A549 (cell line): ENCODE measurements around the gene GPANK1. TPM values are rescaled to one million over a fixed set of nuclear protein-coding genes. Genes with fewer than 3 reads are reported as not detected.
A peak's percentile ranks its signal among the peaks of the same experiment; 100 is the strongest.

ENCODE experiments used
- ATAC-seq, 2 experiments: fragments of 200-7000 bp in 1 of 2; fragments of >200 bp in 1 of 2; cut with Nextera tagmentation in 1 of 2; cut with Tn5 transposase in 1 of 2; 3 replicates each; pipeline versions ENCODE4 v1.8.0 to v1.9.1; 2018 to 2020; ENCODE audit warnings: mild to moderate bottlenecking in 1 of 2, moderate library complexity in 1 of 2
- CTCF ChIA-PET: fragments of 300-600 bp; sonication (Branson Sonifier 250); formaldehyde crosslinking; extraction: SDS; loops from one replicate; lab custom pipeline; 2021; ENCODE audit warnings: antibody characterized with exemption, inconsistent platforms; lab: Yijun Ruan, JAX
- POLR2A ChIA-PET: fragments of 350-600 bp; formaldehyde crosslinking; extraction: SDS; loops from one replicate; lab custom pipeline; 2021; ENCODE audit warnings: antibody characterized with exemption, inconsistent platforms; lab: Yijun Ruan, JAX
- DNase-seq, 2 experiments: peaks; one replicate each; pipeline versions ENCODE4 v3.0.0 to v3.0.0-alpha.2; 2011 to 2016; ENCODE audit warnings: low read depth in 1 of 2, low spot score in 1 of 2
- FAIRE-seq: peaks from 2 replicates; lab custom pipeline; 2011; peaks lifted over from hg19 to GRCh38; lab: Jason Lieb, UNC
- H3K27ac ChIP-seq, 2 experiments: fragments of >200 bp; sonication (Bioruptor Twin); formaldehyde crosslinking; 3 replicates each; pipeline ENCODE4 v1.5.1; 2016 to 2017
- H3K4me1 ChIP-seq: fragments of >200 bp; sonication (Bioruptor Twin); formaldehyde crosslinking; 3 replicates; pipeline ENCODE4 v1.6.1; 2016
- H3K4me2 ChIP-seq: fragments of >200 bp; sonication (Bioruptor Twin); formaldehyde crosslinking; 3 replicates; pipeline ENCODE4 v1.6.1; 2016
- H3K4me3 ChIP-seq: fragments of >200 bp; sonication (Bioruptor Twin); formaldehyde crosslinking; 3 replicates; pipeline ENCODE4 v1.5.1; 2016
- H3K9me3 ChIP-seq: fragments of >200 bp; sonication (Bioruptor Twin); formaldehyde crosslinking; 3 replicates; pipeline ENCODE4 v1.6.1; 2016
- BHLHE40 ChIP-seq: IDR thresholded peaks from 2 replicates; pipeline ENCODE4 v1.6.1; 2012; ENCODE audit warnings: low read depth, low read length, inconsistent platforms
- CBX2 ChIP-seq: fragments of 200-600 bp; sonication (generic); IDR thresholded peaks from 2 replicates; pipeline ENCODE4 v1.6.1; 2016; ENCODE audit warnings: low read depth, mild to moderate bottlenecking, borderline replicate concordance
- CBX8 ChIP-seq: fragments of 200-600 bp; sonication (generic); IDR thresholded peaks from 2 replicates; pipeline ENCODE4 v1.6.1; 2016
- CEBPB ChIP-seq, 2 experiments: fragments of >200 bp in 1 of 2; sonication (Bioruptor Twin) in 1 of 2; formaldehyde crosslinking in 1 of 2; IDR thresholded peaks; 2 replicates each; pipeline ENCODE4 v1.6.1; 2012 to 2016
- CHD4 ChIP-seq: fragments of 200-600 bp; sonication (generic); IDR thresholded peaks from 2 replicates; pipeline ENCODE4 v1.6.1; 2016; ENCODE audit warnings: antibody characterized with exemption, mild to moderate bottlenecking, borderline replicate concordance
- EHF ChIP-seq: fragments of 250-450 bp; sonication (Bioruptor Pico); IDR thresholded peaks from 2 replicates; pipeline ENCODE4 v1.5.0; 2020; ENCODE audit warnings: mild to moderate bottlenecking
- EHMT2 ChIP-seq: fragments of 200-600 bp; sonication (generic); IDR thresholded peaks from 2 replicates; pipeline ENCODE4 v1.6.1; 2016; ENCODE audit warnings: antibody characterized with exemption, low read depth, mild to moderate bottlenecking, moderate library complexity
- EP300 ChIP-seq, 2 experiments: fragments of >200 bp; sonication (Bioruptor Twin); formaldehyde crosslinking; IDR thresholded peaks; 2 replicates in 1 of 2; 3 replicates in 1 of 2; pipeline ENCODE4 v1.6.1; 2016 to 2017
- FOXS1 ChIP-seq: fragments of 250-450 bp; sonication (Bioruptor Pico); IDR thresholded peaks from 2 replicates; pipeline ENCODE4 v1.5.0; 2020; ENCODE audit warnings: mild to moderate bottlenecking, moderate library complexity
- HOXB13 ChIP-seq: fragments of 250-450 bp; sonication (Bioruptor Pico); IDR thresholded peaks from 2 replicates; pipeline ENCODE4 v1.5.0; 2020; ENCODE audit warnings: low read depth, mild to moderate bottlenecking, moderate library complexity
- HOXB5 ChIP-seq: fragments of 250-450 bp; sonication (Bioruptor Pico); IDR thresholded peaks from 2 replicates; pipeline ENCODE4 v1.5.0; 2020; ENCODE audit warnings: mild to moderate bottlenecking, moderate library complexity
- JUN ChIP-seq, 2 experiments: fragments of >200 bp; sonication (Bioruptor Twin); formaldehyde crosslinking; IDR thresholded peaks; 2 replicates in 1 of 2; 3 replicates in 1 of 2; pipeline ENCODE4 v1.6.1; 2016 to 2017
- JUNB ChIP-seq: fragments of >200 bp; sonication (Bioruptor Twin); formaldehyde crosslinking; IDR thresholded peaks from 2 replicates; pipeline ENCODE4 v1.6.1; 2016
- MAFK ChIP-seq: fragments of 450-650 bp; IDR thresholded peaks from 2 replicates; pipeline ENCODE4 v1.6.1; 2014; ENCODE audit not compliant: partially characterized antibody
- MYC ChIP-seq: IDR thresholded peaks from 2 replicates; pipeline ENCODE4 v1.6.1; 2012; ENCODE audit warnings: mild to moderate bottlenecking, inconsistent platforms, low read length, improper control_type of control experiment, borderline replicate concordance
- NFE2L2 ChIP-seq: fragments of 150-350 bp; conservative IDR thresholded peaks from 2 replicates; pipeline ENCODE4 v1.6.1; 2014; ENCODE audit warnings: low read length
- NPAS2 ChIP-seq: fragments of 250-450 bp; sonication (Bioruptor Pico); IDR thresholded peaks from 2 replicates; pipeline ENCODE4 v1.8.0; 2022; ENCODE audit warnings: mild to moderate bottlenecking, moderate library complexity, borderline replicate concordance
- PHF8 ChIP-seq: fragments of 200-600 bp; sonication (generic); IDR thresholded peaks from 2 replicates; pipeline ENCODE4 v1.6.1; 2016; ENCODE audit warnings: low read depth, mild to moderate bottlenecking, antibody characterized with exemption, moderate library complexity, borderline replicate concordance
- POLR2A ChIP-seq: IDR thresholded peaks from 2 replicates; pipeline ENCODE4 v1.6.1; 2012; ENCODE audit warnings: mild to moderate bottlenecking, low read length
- POLR2AphosphoS2 ChIP-seq: conservative IDR thresholded peaks from 2 replicates; pipeline ENCODE4 v1.6.1; 2012; ENCODE audit warnings: low read length, improper control_type of control experiment, inconsistent platforms
- RAD21 ChIP-seq, 2 experiments: fragments of >200 bp in 1 of 2; sonication (Bioruptor Twin) in 1 of 2; formaldehyde crosslinking in 1 of 2; IDR thresholded peaks in 1 of 2; conservative IDR thresholded peaks in 1 of 2; 2 replicates in 1 of 2; 3 replicates in 1 of 2; pipeline ENCODE4 v1.6.1; 2012 to 2018; ENCODE audit warnings: inconsistent platforms in 1 of 2
- RARB ChIP-seq: fragments of 250-450 bp; sonication (Bioruptor Pico); IDR thresholded peaks from 2 replicates; pipeline ENCODE4 v1.8.0; 2021; ENCODE audit warnings: mild to moderate bottlenecking, moderate library complexity
- RCOR1 ChIP-seq: fragments of 150-350 bp; IDR thresholded peaks from 2 replicates; pipeline ENCODE4 v1.6.1; 2014; ENCODE audit warnings: antibody characterized with exemption, low read length, low read depth
- RFX5 ChIP-seq: fragments of 450-650 bp; IDR thresholded peaks from 2 replicates; pipeline ENCODE4 v1.7.1; 2014; ENCODE audit warnings: antibody characterized with exemption, mild to moderate bottlenecking, moderate library complexity
- RNF2 ChIP-seq: fragments of 200-600 bp; sonication (generic); IDR thresholded peaks from 2 replicates; pipeline ENCODE4 v1.6.1; 2016; ENCODE audit warnings: low read depth, mild to moderate bottlenecking, antibody characterized with exemption, moderate library complexity, borderline replicate concordance
- SREBF2 ChIP-seq: fragments of 450-650 bp; IDR thresholded peaks from 2 replicates; pipeline ENCODE4 v1.6.1; 2014; ENCODE audit warnings: mild to moderate bottlenecking, moderate library complexity
- TP53 ChIP-seq: fragments of 250-450 bp; sonication (Bioruptor Pico); IDR thresholded peaks from 2 replicates; pipeline ENCODE4 v1.5.0; 2021; ENCODE audit warnings: mild to moderate bottlenecking, moderate library complexity
- ZC3H11A ChIP-seq: fragments of 450-650 bp; IDR thresholded peaks from 2 replicates; pipeline ENCODE4 v1.6.1; 2014; ENCODE audit warnings: antibody characterized with exemption, mild to moderate bottlenecking
- ZFP36 ChIP-seq: fragments of 450-650 bp; IDR thresholded peaks from 2 replicates; pipeline ENCODE4 v1.6.1; 2014; ENCODE audit warnings: borderline replicate concordance; ENCODE audit not compliant: partially characterized antibody
- ZNF302 ChIP-seq: fragments of 250-450 bp; sonication (Bioruptor Pico); IDR thresholded peaks from 2 replicates; pipeline ENCODE4 v1.9.0; 2021; ENCODE audit warnings: inconsistent platforms, mild to moderate bottlenecking, moderate library complexity
- WGBS: methylation state at CpG from one replicate; pipeline ENCODE4 v1.1.6; 2017; ENCODE audit errors: missing lambda C conversion rate; 5-methylcytosine and 5-hydroxymethylcytosine counted together
- polyA minus RNA-seq: library from RNA; depleted of rRNA, polyadenylated mRNA; stranded (reverse); fragments of >200 nt; gene quantifications from 2 replicates; pipeline ENCODE4 v1.2.3, GENCODE V29; 2011; rRNA and poly(A)+ RNA removed
- polyA plus RNA-seq, 4 experiments: library from polyadenylated mRNA; depleted of rRNA in 3 of 4; stranded (reverse); fragments of >200 nt; fragmentation: RNase III in 1 of 4; extraction: RNeasy Plus Mini Kit Qiagen cat#74134 plus additional on column Dnase treatment in 1 of 4; gene quantifications; 2 replicates in 3 of 4; 3 replicates in 1 of 4; pipeline ENCODE4 v1.2.3, GENCODE V29; 2011 to 2017
- TF ChIP-seq, protein P1 (sequence below): fragments of 250-450 bp; sonication (Bioruptor Pico); IDR thresholded peaks from 2 replicates; pipeline ENCODE4 v1.5.0; 2021; ENCODE audit warnings: mild to moderate bottlenecking, moderate library complexity, borderline replicate concordance
- TF ChIP-seq, protein P2 (sequence below): fragments of 450-650 bp; IDR thresholded peaks from 2 replicates; pipeline ENCODE4 v1.6.1; 2014; ENCODE audit warnings: antibody characterized with exemption
- TF ChIP-seq, protein P3 (sequence below): IDR thresholded peaks from 2 replicates; pipeline ENCODE4 v1.6.1; 2012
- TF ChIP-seq, protein P4 (sequence below): IDR thresholded peaks from 2 replicates; pipeline ENCODE4 v1.6.1; 2012; ENCODE audit warnings: low read depth, borderline replicate concordance
- TF ChIP-seq, protein P5 (sequence below): fragments of >200 bp; sonication (Bioruptor Twin); formaldehyde crosslinking; IDR thresholded peaks from 3 replicates; pipeline ENCODE4 v1.5.1; 2016

Gene GPANK1
- polyA plus RNA-seq (2011; rRNA removed): 10.0 and 11.0 TPM in 2 replicates
- polyA plus RNA-seq (2012; cell fraction: cytosol; rRNA removed): 7.2 TPM in 2 replicates
- polyA plus RNA-seq (2012; cell fraction: nucleus; rRNA removed): 7.1 and 7.4 TPM in 2 replicates
- polyA plus RNA-seq (2017; fragmentation: RNase III; extraction: RNeasy Plus Mini Kit Qiagen cat#74134 plus additional on column Dnase treatment): 9.7 to 11.7 TPM (median 11.0 TPM) in 3 replicates
- polyA minus RNA-seq: 4.6 and 5.8 TPM in 2 replicates

DNA sequence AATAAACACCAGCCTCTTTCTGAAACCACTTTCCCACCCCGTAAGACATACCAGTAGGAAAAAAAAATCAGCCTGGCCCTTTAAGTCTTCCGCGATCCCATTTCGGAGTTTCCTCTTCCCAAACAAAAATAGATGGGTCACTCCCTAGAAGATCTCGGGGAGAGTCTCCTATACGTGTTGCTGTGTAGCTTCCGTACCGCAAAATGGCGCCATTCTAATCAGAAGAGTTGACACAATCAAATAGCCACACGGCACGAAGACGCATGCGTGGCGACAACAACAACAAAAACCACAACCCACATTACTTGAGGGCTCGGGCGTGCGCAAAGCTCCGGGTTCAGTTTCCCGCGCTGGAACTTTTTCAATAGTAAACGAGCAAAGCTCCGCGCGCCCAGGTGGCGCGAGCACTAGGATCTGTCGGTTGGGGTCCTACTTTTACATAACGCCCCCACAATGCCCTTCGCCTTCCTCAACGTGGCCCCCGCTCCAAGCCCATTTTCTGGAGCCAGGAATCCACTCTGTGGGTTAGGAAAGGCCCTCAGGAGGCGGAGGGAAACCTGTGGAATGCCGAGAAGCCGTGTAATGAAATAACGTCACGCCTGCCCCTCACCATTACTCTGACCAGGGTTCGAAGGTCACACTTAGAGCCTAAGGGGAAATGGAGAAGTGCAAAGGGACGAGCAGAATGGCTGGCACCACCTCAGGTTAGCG lies at the start of gene GPANK1:
TSS of gene GPANK1 (minus strand) at position 208 of the 711 bp plus-strand sequence. CDS start 519 bp downstream, outside the sequence.
- H3K4me3 ChIP-seq: peak within 1 kb of the TSS; percentile 83
- WGBS: 2% methylated on average over 27 of the region's 39 CpGs
- DNase-seq (peak; percentile 69 to 94), ATAC-seq (peak; percentile 65 to 70), FAIRE-seq (no peak)
- H3K4me2 ChIP-seq: peak within 1 kb of the TSS; percentile 94
- ChIA-PET CTCF (interaction anchor here (1.6 kb wide), 1 partner anchor 166 kb away, joined by 4 read pairs; no protein-coding TSS in a partner anchor), POLR2A (interaction anchor here (0.5 to 2.5 kb wide), 7 partner anchors 11 to 230 kb away, joined by 3 to 14 read pairs (median 6); partner anchors contain the start of genes BAG6, HSPA1A, HSPA1B and HSPA1L)
- H3K4me1 ChIP-seq: peaks cover 24% of the 10 kb centered on the region
- peak within 1 kb of the TSS; percentile 90 to 97 for H3K27ac ChIP-seq
- no peaks in the 10 kb centered on the region for H3K9me3 ChIP-seq
- TF ChIP-seq JUN (IDR thresholded peaks at IDR 0.05): 0 out of 5 replicates have a peak, but pooled peaks of 1 of the 2 experiments have one; percentile 8
- TF ChIP-seq HOXB13: no peak
- no peak for TF ChIP-seq NPAS2 (CRISPR knock-in tag)
- no peak for TF ChIP-seq TP53
- no peak for TF ChIP-seq EHF (CRISPR knock-in tag)
- TF ChIP-seq RAD21 (conservative IDR thresholded peaks at IDR 0.05 in 1 of 2, IDR thresholded peaks at IDR 0.05 in 1 of 2): no peak
- TF ChIP-seq POLR2A: no peak
- TF ChIP-seq FOXS1: no peak
- TF ChIP-seq, protein P1, sequence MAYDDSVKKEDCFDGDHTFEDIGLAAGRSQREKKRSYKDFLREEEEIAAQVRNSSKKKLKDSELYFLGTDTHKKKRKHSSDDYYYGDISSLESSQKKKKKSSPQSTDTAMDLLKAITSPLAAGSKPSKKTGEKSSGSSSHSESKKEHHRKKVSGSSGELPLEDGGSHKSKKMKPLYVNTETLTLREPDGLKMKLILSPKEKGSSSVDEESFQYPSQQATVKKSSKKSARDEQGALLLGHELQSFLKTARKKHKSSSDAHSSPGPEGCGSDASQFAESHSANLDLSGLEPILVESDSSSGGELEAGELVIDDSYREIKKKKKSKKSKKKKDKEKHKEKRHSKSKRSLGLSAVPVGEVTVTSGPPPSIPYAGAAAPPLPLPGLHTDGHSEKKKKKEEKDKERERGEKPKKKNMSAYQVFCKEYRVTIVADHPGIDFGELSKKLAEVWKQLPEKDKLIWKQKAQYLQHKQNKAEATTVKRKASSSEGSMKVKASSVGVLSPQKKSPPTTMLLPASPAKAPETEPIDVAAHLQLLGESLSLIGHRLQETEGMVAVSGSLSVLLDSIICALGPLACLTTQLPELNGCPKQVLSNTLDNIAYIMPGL (CRISPR knock-in tag): no peak
- TF ChIP-seq ZNF302: no peak
- TF ChIP-seq EHMT2: no peak
- no peak for TF ChIP-seq NFE2L2
- no peak for TF ChIP-seq ZFP36
- TF ChIP-seq CBX2: no peak
- no peak for TF ChIP-seq RARB (CRISPR knock-in tag)
- no peak for TF ChIP-seq MAFK
- no peak for TF ChIP-seq EP300 (IDR thresholded peaks at IDR 0.05)
- no peak for TF ChIP-seq JUNB
- TF ChIP-seq CEBPB (IDR thresholded peaks at IDR 0.05): 0 out of 4 replicates have a peak, but pooled peaks of 1 of the 2 experiments have one; percentile 4
- no peak for TF ChIP-seq MYC
- TF ChIP-seq, protein P2, sequence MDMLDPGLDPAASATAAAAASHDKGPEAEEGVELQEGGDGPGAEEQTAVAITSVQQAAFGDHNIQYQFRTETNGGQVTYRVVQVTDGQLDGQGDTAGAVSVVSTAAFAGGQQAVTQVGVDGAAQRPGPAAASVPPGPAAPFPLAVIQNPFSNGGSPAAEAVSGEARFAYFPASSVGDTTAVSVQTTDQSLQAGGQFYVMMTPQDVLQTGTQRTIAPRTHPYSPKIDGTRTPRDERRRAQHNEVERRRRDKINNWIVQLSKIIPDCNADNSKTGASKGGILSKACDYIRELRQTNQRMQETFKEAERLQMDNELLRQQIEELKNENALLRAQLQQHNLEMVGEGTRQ: no peak
- TF ChIP-seq RFX5: no peak
- no peak for TF ChIP-seq CHD4
- TF ChIP-seq BHLHE40: no peak
- no peak for TF ChIP-seq RNF2
- TF ChIP-seq SREBF2: no peak
- TF ChIP-seq HOXB5 (CRISPR knock-in tag): no peak
- TF ChIP-seq POLR2AphosphoS2: no peak
- no peak for TF ChIP-seq CBX8
- TF ChIP-seq, protein P3, sequence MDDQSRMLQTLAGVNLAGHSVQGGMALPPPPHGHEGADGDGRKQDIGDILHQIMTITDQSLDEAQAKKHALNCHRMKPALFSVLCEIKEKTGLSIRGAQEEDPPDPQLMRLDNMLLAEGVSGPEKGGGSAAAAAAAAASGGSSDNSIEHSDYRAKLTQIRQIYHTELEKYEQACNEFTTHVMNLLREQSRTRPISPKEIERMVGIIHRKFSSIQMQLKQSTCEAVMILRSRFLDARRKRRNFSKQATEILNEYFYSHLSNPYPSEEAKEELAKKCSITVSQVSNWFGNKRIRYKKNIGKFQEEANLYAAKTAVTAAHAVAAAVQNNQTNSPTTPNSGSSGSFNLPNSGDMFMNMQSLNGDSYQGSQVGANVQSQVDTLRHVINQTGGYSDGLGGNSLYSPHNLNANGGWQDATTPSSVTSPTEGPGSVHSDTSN: no peak
- 0 out of 2 replicates have a peak, but pooled peaks have one; percentile 8 for TF ChIP-seq PHF8
- TF ChIP-seq, protein P4, sequence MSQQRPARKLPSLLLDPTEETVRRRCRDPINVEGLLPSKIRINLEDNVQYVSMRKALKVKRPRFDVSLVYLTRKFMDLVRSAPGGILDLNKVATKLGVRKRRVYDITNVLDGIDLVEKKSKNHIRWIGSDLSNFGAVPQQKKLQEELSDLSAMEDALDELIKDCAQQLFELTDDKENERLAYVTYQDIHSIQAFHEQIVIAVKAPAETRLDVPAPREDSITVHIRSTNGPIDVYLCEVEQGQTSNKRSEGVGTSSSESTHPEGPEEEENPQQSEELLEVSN: peak; percentile 80
- no peak for TF ChIP-seq RCOR1
- TF ChIP-seq ZC3H11A: no peak
- TF ChIP-seq, protein P5, sequence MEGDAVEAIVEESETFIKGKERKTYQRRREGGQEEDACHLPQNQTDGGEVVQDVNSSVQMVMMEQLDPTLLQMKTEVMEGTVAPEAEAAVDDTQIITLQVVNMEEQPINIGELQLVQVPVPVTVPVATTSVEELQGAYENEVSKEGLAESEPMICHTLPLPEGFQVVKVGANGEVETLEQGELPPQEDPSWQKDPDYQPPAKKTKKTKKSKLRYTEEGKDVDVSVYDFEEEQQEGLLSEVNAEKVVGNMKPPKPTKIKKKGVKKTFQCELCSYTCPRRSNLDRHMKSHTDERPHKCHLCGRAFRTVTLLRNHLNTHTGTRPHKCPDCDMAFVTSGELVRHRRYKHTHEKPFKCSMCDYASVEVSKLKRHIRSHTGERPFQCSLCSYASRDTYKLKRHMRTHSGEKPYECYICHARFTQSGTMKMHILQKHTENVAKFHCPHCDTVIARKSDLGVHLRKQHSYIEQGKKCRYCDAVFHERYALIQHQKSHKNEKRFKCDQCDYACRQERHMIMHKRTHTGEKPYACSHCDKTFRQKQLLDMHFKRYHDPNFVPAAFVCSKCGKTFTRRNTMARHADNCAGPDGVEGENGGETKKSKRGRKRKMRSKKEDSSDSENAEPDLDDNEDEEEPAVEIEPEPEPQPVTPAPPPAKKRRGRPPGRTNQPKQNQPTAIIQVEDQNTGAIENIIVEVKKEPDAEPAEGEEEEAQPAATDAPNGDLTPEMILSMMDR: no peak
